Measurements from ENCODE around the gene TMEM131L.

TMEM131L gene

GRCh38 chr4:153669838-153670237, 203.7 kb downstream of the TMEM131L start:
- Histone ChIP-seq H3F3A (ENCODE audit: low read depth) (no peaks in the 10 kb centered on the region), H3K9me3 (ENCODE audit: insufficient read depth, low read depth, low read length) (peaks cover 1% of the 10 kb centered on the region; the same call in 1 of the 2 replicates), H3K9me2 (replicated peaks; ENCODE audit: low read depth, low read length) (no peaks in the 10 kb centered on the region), H2AFZ (ENCODE audit: low read length) (no peak overlapping the region), H3K9ac (ENCODE audit: low read depth, low read length, poor library complexity, severe bottlenecking) (no peak overlapping the region), H3K27me3 (ENCODE audit: insufficient read depth, low read length, poor library complexity, severe bottlenecking) (no peaks in the 10 kb centered on the region), H3K4me1 (ENCODE audit: insufficient read depth, low read length, poor library complexity, severe bottlenecking) (no peaks in the 10 kb centered on the region), H3K4me3 (ENCODE audit: low read length, poor library complexity, severe bottlenecking) (no peak overlapping the region), H4K20me1 (ENCODE audit: insufficient read depth, low read length, poor library complexity, severe bottlenecking) (no peaks in the 10 kb centered on the region), H3K36me3 (ENCODE audit: insufficient read depth, low read length) (no peaks in the 10 kb centered on the region), H3K79me2 (ENCODE audit: insufficient read depth, low read length) (no peaks in the 10 kb centered on the region), H3K4me2 (ENCODE audit: low read depth, low read length, poor library complexity, severe bottlenecking) (no peak overlapping the region)
- no peak for TF ChIP-seq EZH2phosphoT487 (IDR thresholded peaks at IDR 0.05; ENCODE audit: borderline replicate concordance)
- no peak for TF ChIP-seq CTCF (conservative IDR thresholded peaks at IDR 0.05; ENCODE audit: low read length)

- no peak overlapping the region for H3K9ac ChIP-seq (ENCODE audit: low read depth, low read length, poor library complexity, severe bottlenecking)
- no peaks in the 10 kb centered on the region for H3F3A ChIP-seq (ENCODE audit: low read depth)
- H3K4me3 ChIP-seq (ENCODE audit: low read length, poor library complexity, severe bottlenecking) = no peak overlapping the region
- no peaks in the 10 kb centered on the region for H3K9me2 ChIP-seq (replicated peaks; ENCODE audit: low read depth, low read length)
- no peaks in the 10 kb centered on the region for H3K79me2 ChIP-seq (ENCODE audit: insufficient read depth, low read length)
- H2AFZ ChIP-seq (ENCODE audit: low read length) = no peak overlapping the region
- TF ChIP-seq EZH2phosphoT487 (IDR thresholded peaks at IDR 0.05; ENCODE audit: borderline replicate concordance) = no peak
- TF ChIP-seq CTCF (conservative IDR thresholded peaks at IDR 0.05; ENCODE audit: low read length) = no peak
- H3K4me1 ChIP-seq (ENCODE audit: insufficient read depth, low read length, poor library complexity, severe bottlenecking) = no peaks in the 10 kb centered on the region
- no peaks in the 10 kb centered on the region for H3K27me3 ChIP-seq (ENCODE audit: insufficient read depth, low read length, poor library complexity, severe bottlenecking)
- no peaks in the 10 kb centered on the region for H4K20me1 ChIP-seq (ENCODE audit: insufficient read depth, low read length, poor library complexity, severe bottlenecking)
- H3K9me3 ChIP-seq (ENCODE audit: insufficient read depth, low read depth, low read length) = peaks cover 8% of the 10 kb centered on the region; the same call in 1 of the 2 replicates
- no peaks in the 10 kb centered on the region for H3K36me3 ChIP-seq (ENCODE audit: insufficient read depth, low read length)
- no peak overlapping the region for H3K4me2 ChIP-seq (ENCODE audit: low read depth, low read length, poor library complexity, severe bottlenecking)
Observed at GRCh38 chr4:153676486-153676885, 210.3 kb downstream of the TMEM131L start.

GRCh38 chr4:153676984-153677383, 210.8 kb downstream of the TMEM131L start:
- Histone ChIP-seq H3K4me2 (ENCODE audit: low read depth, low read length, poor library complexity, severe bottlenecking) (no peak overlapping the region), H3K4me3 (ENCODE audit: low read length, poor library complexity, severe bottlenecking) (no peak overlapping the region), H3K9me3 (ENCODE audit: insufficient read depth, low read depth, low read length) (peaks cover 8% of the 10 kb centered on the region; the same call in 1 of the 2 replicates), H3K27me3 (ENCODE audit: insufficient read depth, low read length, poor library complexity, severe bottlenecking) (no peaks in the 10 kb centered on the region), H3F3A (ENCODE audit: low read depth) (no peaks in the 10 kb centered on the region), H3K36me3 (ENCODE audit: insufficient read depth, low read length) (no peaks in the 10 kb centered on the region), H3K79me2 (ENCODE audit: insufficient read depth, low read length) (no peaks in the 10 kb centered on the region), H3K9me2 (replicated peaks; ENCODE audit: low read depth, low read length) (no peaks in the 10 kb centered on the region), H3K4me1 (ENCODE audit: insufficient read depth, low read length, poor library complexity, severe bottlenecking) (no peaks in the 10 kb centered on the region), H2AFZ (ENCODE audit: low read length) (no peak overlapping the region), H4K20me1 (ENCODE audit: insufficient read depth, low read length, poor library complexity, severe bottlenecking) (no peaks in the 10 kb centered on the region), H3K9ac (ENCODE audit: low read depth, low read length, poor library complexity, severe bottlenecking) (no peak overlapping the region)
- TF ChIP-seq EZH2phosphoT487 (IDR thresholded peaks at IDR 0.05; ENCODE audit: borderline replicate concordance) (no peak), CTCF (conservative IDR thresholded peaks at IDR 0.05; ENCODE audit: low read length) (no peak)
